Breast epithelium (tissue), 3 donors: ENCODE results near the gene TDRD1.

ENCODE experiments used
- CTCF ChIP-seq, 3 donors: fragments of 450-650 bp; IDR thresholded peaks; one replicate each; pipeline ENCODE4 v1.5.1; 2016 to 2017; ENCODE audit warnings: antibody characterized with exemption in 3 of 3, mild to moderate bottlenecking in 3 of 3, moderate library complexity in 3 of 3
- POLR2A ChIP-seq: fragments of 450-650 bp; IDR thresholded peaks from one replicate; pipeline ENCODE4 v1.6.1; 2016; ENCODE audit warnings: antibody characterized with exemption, mild to moderate bottlenecking, moderate library complexity

GRCh38 chr10:114273910-114274309 lies 94.8 kb downstream of the TDRD1 start:
- no peak for TF ChIP-seq CTCF (IDR thresholded peaks at IDR 0.05)
- no peak for TF ChIP-seq POLR2A
